Left lung (tissue), 10 donors: ENCODE results near the gene FITM2. TPM values are rescaled to one million over a fixed set of nuclear protein-coding genes. Genes with fewer than 3 reads are reported as not detected.
"Not testable (repeated sequence)": the region's sequence is repeated elsewhere in the genome, so short reads cannot be mapped to it uniquely, and the experiment has no call there.

Source experiments
- ATAC-seq: fragments of 200-7000 bp; cut with Tn5 transposase; one replicate; pipeline ENCODE4 v1.9.1; 2020; ENCODE audit warnings: moderate library complexity
- DNase-seq, 4 donors: peaks; one replicate each; pipeline ENCODE4 v3.0.0-alpha.2; 2013 to 2020
- H3K27ac ChIP-seq, 2 donors: fragments of 200-600 bp; sonication (generic) in 1 of 2; one replicate each; pipeline versions ENCODE4 v1.5.0 to v1.8.0; 2020 to 2021
- H3K27me3 ChIP-seq, 2 donors: fragments of 200-600 bp; sonication (generic) in 1 of 2; one replicate each; pipeline versions ENCODE4 v1.5.0 to v1.8.0; 2020 to 2021
- H3K36me3 ChIP-seq, 2 donors: fragments of 200-600 bp; sonication (generic) in 1 of 2; one replicate each; pipeline versions ENCODE4 v1.5.0 to v1.8.0; 2020 to 2021
- H3K4me1 ChIP-seq, 2 donors: fragments of 200-600 bp; one replicate each; pipeline ENCODE4 v1.8.0; 2021
- H3K4me3 ChIP-seq, 2 donors: fragments of 200-600 bp; sonication (generic) in 1 of 2; one replicate each; pipeline versions ENCODE4 v1.5.0 to v1.8.0; 2020 to 2021; ENCODE audit warnings: mild to moderate bottlenecking in 1 of 2
- H3K9me3 ChIP-seq, 2 donors: fragments of 200-600 bp; sonication (generic) in 1 of 2; one replicate each; pipeline versions ENCODE4 v1.5.0 to v1.8.0; 2020 to 2021
- CTCF ChIP-seq, 2 donors: fragments of 200-600 bp; sonication (generic) in 1 of 2; IDR thresholded peaks; one replicate each; pipeline versions ENCODE4 v1.5.0 to v1.8.0; 2021; ENCODE audit warnings: antibody characterized with exemption in 2 of 2
- intact Hi-C, 2 donors: fragments of 100-400 bp; cut with DNase I; formaldehyde crosslinking; loops; one replicate each; pipeline versions ENCODE4 v1.11.2 to v1.14.2; 2022
- polyA plus RNA-seq, 6 donors: library from polyadenylated mRNA; unstranded; fragments of 120-200 nt; gene quantifications; one replicate each; pipeline ENCODE4 v1.2.1, GENCODE V29; 2013; ENCODE audit not compliant: insufficient read length in 6 of 6
- total RNA-seq, 2 donors: library from RNA; stranded (reverse); fragmentation: NEBNext Ultra II Directional; extraction: Animal tissue kit (Norgen Biotek cat#: 25700); gene quantifications; one replicate each; pipeline ENCODE4 v1.2.1, GENCODE V29; 2021
- donor health status: DM: no; HTN: yes; CAD: no.
- donor health status: DM: no; HTN: no; CAD: no.

Gene FITM2
- total and polyA plus RNA-seq, 8 donors, result 6.8 to 15.3 (median 8.5) TPM

GRCh38 chr20:44301285-44301684 lies 9.7 kb downstream of the FITM2 start:
- no peak for ATAC-seq
- Histone ChIP-seq H3K9me3 (no peaks in the 10 kb centered on the region), H3K4me1 (no peaks in the 10 kb centered on the region), H3K36me3 (no peaks in the 10 kb centered on the region), H3K27ac (no peak overlapping the region), H3K27me3 (no peaks in the 10 kb centered on the region), H3K4me3 (no peak overlapping the region)
- intact Hi-C loops, result no loop called here
- TF ChIP-seq CTCF (IDR thresholded peaks at IDR 0.05), result no peak
- no peak for DNase-seq

GRCh38 chr20:44299011-44299535 lies 11.9 kb downstream of the FITM2 start:
- DNase-seq, H3K4me3 ChIP-seq, intact Hi-C loops, H3K4me1 ChIP-seq, H3K36me3 ChIP-seq, ATAC-seq, H3K9me3 ChIP-seq, H3K27ac ChIP-seq, H3K27me3 ChIP-seq: not testable (repeated sequence)

GRCh38 chr20:44297721-44298120 lies 13.3 kb downstream of the FITM2 start:
- DNase-seq (no peak), ATAC-seq (no peak)
- Histone ChIP-seq H3K36me3 (no peaks in the 10 kb centered on the region), H3K27ac (no peak overlapping the region), H3K9me3 (no peaks in the 10 kb centered on the region), H3K4me3 (no peak overlapping the region), H3K27me3 (no peaks in the 10 kb centered on the region), H3K4me1 (no peaks in the 10 kb centered on the region)
- intact Hi-C loops, result no loop called here
- no peak for TF ChIP-seq CTCF (IDR thresholded peaks at IDR 0.05)

GRCh38 chr20:44296011-44296410 lies 15.0 kb downstream of the FITM2 start:
- no peaks in the 10 kb centered on the region for H3K36me3 ChIP-seq
- DNase-seq (peak in 2 of 4 donors; percentile 24 to 82), ATAC-seq (peak; percentile 99)
- no peak for TF ChIP-seq CTCF (IDR thresholded peaks at IDR 0.05)
- no peaks in the 10 kb centered on the region for H3K4me1 ChIP-seq
- H3K9me3 ChIP-seq, result no peaks in the 10 kb centered on the region
- no peak overlapping the region for H3K27ac ChIP-seq
- H3K27me3 ChIP-seq, result no peaks in the 10 kb centered on the region
- intact Hi-C loops, result no loop called here
- H3K4me3 ChIP-seq, result no peak overlapping the region

- Histone ChIP-seq H3K27me3 (no peaks in the 10 kb centered on the region), H3K27ac (no peak overlapping the region), H3K4me3 (no peak overlapping the region), H3K36me3 (no peaks in the 10 kb centered on the region), H3K4me1 (no peaks in the 10 kb centered on the region), H3K9me3 (no peaks in the 10 kb centered on the region)
- DNase-seq, result no peak
- no peak for ATAC-seq
- intact Hi-C loops, result no loop called here
- TF ChIP-seq CTCF (IDR thresholded peaks at IDR 0.05), result no peak
These were observed 19.2 kb downstream of the FITM2 start for GRCh38 chr20:44291754-44292153.

- H3K27ac ChIP-seq, result no peak overlapping the region
- H3K9me3 ChIP-seq, result no peaks in the 10 kb centered on the region
- ATAC-seq, result peak; percentile 62
- H3K27me3 ChIP-seq, result no peaks in the 10 kb centered on the region
- DNase-seq, result no peak
- H3K4me3 ChIP-seq, result no peak overlapping the region
- intact Hi-C loops, result no loop called here
- H3K36me3 ChIP-seq, result no peaks in the 10 kb centered on the region
- TF ChIP-seq CTCF (IDR thresholded peaks at IDR 0.05), result no peak
- H3K4me1 ChIP-seq, result no peaks in the 10 kb centered on the region
These were observed 22.8 kb downstream of the FITM2 start for GRCh38 chr20:44288252-44288651.
